Measurements from ENCODE around the gene LRP1B.

- TF ChIP-seq, protein P1, sequence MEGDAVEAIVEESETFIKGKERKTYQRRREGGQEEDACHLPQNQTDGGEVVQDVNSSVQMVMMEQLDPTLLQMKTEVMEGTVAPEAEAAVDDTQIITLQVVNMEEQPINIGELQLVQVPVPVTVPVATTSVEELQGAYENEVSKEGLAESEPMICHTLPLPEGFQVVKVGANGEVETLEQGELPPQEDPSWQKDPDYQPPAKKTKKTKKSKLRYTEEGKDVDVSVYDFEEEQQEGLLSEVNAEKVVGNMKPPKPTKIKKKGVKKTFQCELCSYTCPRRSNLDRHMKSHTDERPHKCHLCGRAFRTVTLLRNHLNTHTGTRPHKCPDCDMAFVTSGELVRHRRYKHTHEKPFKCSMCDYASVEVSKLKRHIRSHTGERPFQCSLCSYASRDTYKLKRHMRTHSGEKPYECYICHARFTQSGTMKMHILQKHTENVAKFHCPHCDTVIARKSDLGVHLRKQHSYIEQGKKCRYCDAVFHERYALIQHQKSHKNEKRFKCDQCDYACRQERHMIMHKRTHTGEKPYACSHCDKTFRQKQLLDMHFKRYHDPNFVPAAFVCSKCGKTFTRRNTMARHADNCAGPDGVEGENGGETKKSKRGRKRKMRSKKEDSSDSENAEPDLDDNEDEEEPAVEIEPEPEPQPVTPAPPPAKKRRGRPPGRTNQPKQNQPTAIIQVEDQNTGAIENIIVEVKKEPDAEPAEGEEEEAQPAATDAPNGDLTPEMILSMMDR (IDR thresholded peaks at IDR 0.05; ENCODE audit: low read length), result no peak
- TF ChIP-seq EZH2 (optimal IDR thresholded peaks at IDR 0.05; ENCODE audit: low read depth, low read length) (no peak), EZH2phosphoT487 (IDR thresholded peaks at IDR 0.05; ENCODE audit: low read length) (no peak)
Observed at GRCh38 chr2:140498360-140498759, 1632.5 kb downstream of the LRP1B start.
